ENCODE results near the gene TMEM184A. TPM values are rescaled to one million over a fixed set of nuclear protein-coding genes. Genes with fewer than 3 reads are reported as not detected.

The TMEM184A gene
- total RNA-seq, 1 donor from 2014 or later = 8.6 TPM

GRCh38 chr7:1576521-1577253, 20.7 kb upstream of the TMEM184A start:
- H3K4me3 Mint-ChIP-seq (ENCODE audit: low read depth) = no peak overlapping the region
- peaks cover 3% of the 10 kb centered on the region for H3K9me3 Mint-ChIP-seq (ENCODE audit: low read depth)
- peaks cover 6% of the 10 kb centered on the region for H3K36me3 Mint-ChIP-seq (ENCODE audit: insufficient read depth)
- H3K27me3 Mint-ChIP-seq = peaks cover 8% of the 10 kb centered on the region
- peaks cover 7% of the 10 kb centered on the region for H3K4me1 Mint-ChIP-seq (ENCODE audit: low read depth)
- DNase-seq (ENCODE audit: low spot score, unreplicated experiment) = no peak
- TF ChIP-seq CTCF (IDR thresholded peaks at IDR 0.05; ENCODE audit: unreplicated experiment) = no peak
- no peak overlapping the region for H3K27ac Mint-ChIP-seq

- H3K27ac Mint-ChIP-seq = no peak overlapping the region
- no peak overlapping the region for H3K4me3 Mint-ChIP-seq (ENCODE audit: low read depth)
- no peak for DNase-seq (ENCODE audit: low spot score, unreplicated experiment)
- TF ChIP-seq CTCF (IDR thresholded peaks at IDR 0.05; ENCODE audit: unreplicated experiment) = no peak
- H3K27me3 Mint-ChIP-seq = peaks cover 8% of the 10 kb centered on the region
- H3K36me3 Mint-ChIP-seq (ENCODE audit: insufficient read depth) = peaks cover 6% of the 10 kb centered on the region
- peaks cover 11% of the 10 kb centered on the region for H3K4me1 Mint-ChIP-seq (ENCODE audit: low read depth)
- peaks cover 3% of the 10 kb centered on the region for H3K9me3 Mint-ChIP-seq (ENCODE audit: low read depth)
Observed at GRCh38 chr7:1575809-1576208, 19.8 kb upstream of the TMEM184A start.

GRCh38 chr7:1572111-1572822, 16.3 kb upstream of the TMEM184A start:
- H3K36me3 Mint-ChIP-seq (ENCODE audit: insufficient read depth) = peaks cover 5% of the 10 kb centered on the region
- peak overlapping the region; percentile 81 for H3K4me3 Mint-ChIP-seq (ENCODE audit: low read depth)
- H3K27me3 Mint-ChIP-seq = no peaks in the 10 kb centered on the region
- DNase-seq (ENCODE audit: low spot score, unreplicated experiment) = no peak
- TF ChIP-seq CTCF (IDR thresholded peaks at IDR 0.05; ENCODE audit: unreplicated experiment) = no peak
- no peak overlapping the region for H3K27ac Mint-ChIP-seq
- H3K4me1 Mint-ChIP-seq (ENCODE audit: low read depth) = peaks cover 16% of the 10 kb centered on the region
- no peaks in the 10 kb centered on the region for H3K9me3 Mint-ChIP-seq (ENCODE audit: low read depth)

- peak; percentile 73 for DNase-seq (ENCODE audit: low spot score, unreplicated experiment)
- Mint-ChIP-seq H3K9me3 (ENCODE audit: low read depth) (no peaks in the 10 kb centered on the region), H3K4me1 (ENCODE audit: low read depth) (peaks cover 19% of the 10 kb centered on the region), H3K27ac (peak within 1 kb of the TSS; percentile 93), H3K36me3 (ENCODE audit: insufficient read depth) (peaks cover 9% of the 10 kb centered on the region), H3K4me3 (ENCODE audit: low read depth) (peak within 1 kb of the TSS; percentile 81), H3K27me3 (no peaks in the 10 kb centered on the region)
- TF ChIP-seq CTCF (IDR thresholded peaks at IDR 0.05; ENCODE audit: unreplicated experiment) = peak; percentile 50
Observed at GRCh38 chr7:1569833-1570632, 14.0 kb upstream of the TMEM184A start, which contains the start of gene PSMG3. Gene PSMG3 (minus strand): TSS chr7:1570032. CDS start chr7:1569339, 693 bp downstream.

GRCh38 chr7:1569440-1569832, 13.4 kb upstream of the TMEM184A start:
- no peaks in the 10 kb centered on the region for H3K9me3 Mint-ChIP-seq (ENCODE audit: low read depth)
- peak overlapping the region; percentile 45 for H3K27ac Mint-ChIP-seq
- no peak for DNase-seq (ENCODE audit: low spot score, unreplicated experiment)
- peak overlapping the region; percentile 75 for H3K4me3 Mint-ChIP-seq (ENCODE audit: low read depth)
- peaks cover 19% of the 10 kb centered on the region for H3K4me1 Mint-ChIP-seq (ENCODE audit: low read depth)
- H3K27me3 Mint-ChIP-seq = no peaks in the 10 kb centered on the region
- no peak for TF ChIP-seq CTCF (IDR thresholded peaks at IDR 0.05; ENCODE audit: unreplicated experiment)
- H3K36me3 Mint-ChIP-seq (ENCODE audit: insufficient read depth) = peaks cover 9% of the 10 kb centered on the region
